ENCODE measurements around the gene PIP5K1B. TPM values are rescaled to one million over a fixed set of nuclear protein-coding genes. Genes with fewer than 3 reads are reported as not detected.

PIP5K1B gene
- total RNA-seq, 1 donor from 2014 or later = 0.71 TPM

- TF ChIP-seq, protein P1, sequence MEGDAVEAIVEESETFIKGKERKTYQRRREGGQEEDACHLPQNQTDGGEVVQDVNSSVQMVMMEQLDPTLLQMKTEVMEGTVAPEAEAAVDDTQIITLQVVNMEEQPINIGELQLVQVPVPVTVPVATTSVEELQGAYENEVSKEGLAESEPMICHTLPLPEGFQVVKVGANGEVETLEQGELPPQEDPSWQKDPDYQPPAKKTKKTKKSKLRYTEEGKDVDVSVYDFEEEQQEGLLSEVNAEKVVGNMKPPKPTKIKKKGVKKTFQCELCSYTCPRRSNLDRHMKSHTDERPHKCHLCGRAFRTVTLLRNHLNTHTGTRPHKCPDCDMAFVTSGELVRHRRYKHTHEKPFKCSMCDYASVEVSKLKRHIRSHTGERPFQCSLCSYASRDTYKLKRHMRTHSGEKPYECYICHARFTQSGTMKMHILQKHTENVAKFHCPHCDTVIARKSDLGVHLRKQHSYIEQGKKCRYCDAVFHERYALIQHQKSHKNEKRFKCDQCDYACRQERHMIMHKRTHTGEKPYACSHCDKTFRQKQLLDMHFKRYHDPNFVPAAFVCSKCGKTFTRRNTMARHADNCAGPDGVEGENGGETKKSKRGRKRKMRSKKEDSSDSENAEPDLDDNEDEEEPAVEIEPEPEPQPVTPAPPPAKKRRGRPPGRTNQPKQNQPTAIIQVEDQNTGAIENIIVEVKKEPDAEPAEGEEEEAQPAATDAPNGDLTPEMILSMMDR (IDR thresholded peaks at IDR 0.05; ENCODE audit: insufficient read depth, low read length, poor library complexity, severe bottlenecking) = no peak
- H3K36me3 ChIP-seq (ENCODE audit: control insufficient read depth, insufficient read depth, low read length) = no peaks in the 10 kb centered on the region
- no peaks in the 10 kb centered on the region for H3K27me3 ChIP-seq (ENCODE audit: control insufficient read depth, insufficient read depth, low read length)
- H3K4me3 ChIP-seq (ENCODE audit: low read depth, low read length) = no peak overlapping the region
- DNase-seq (ENCODE audit: low read depth) = no peak
Measured at GRCh38 chr9:68821911-68822310, 116.9 kb downstream of the PIP5K1B start.

DNA sequence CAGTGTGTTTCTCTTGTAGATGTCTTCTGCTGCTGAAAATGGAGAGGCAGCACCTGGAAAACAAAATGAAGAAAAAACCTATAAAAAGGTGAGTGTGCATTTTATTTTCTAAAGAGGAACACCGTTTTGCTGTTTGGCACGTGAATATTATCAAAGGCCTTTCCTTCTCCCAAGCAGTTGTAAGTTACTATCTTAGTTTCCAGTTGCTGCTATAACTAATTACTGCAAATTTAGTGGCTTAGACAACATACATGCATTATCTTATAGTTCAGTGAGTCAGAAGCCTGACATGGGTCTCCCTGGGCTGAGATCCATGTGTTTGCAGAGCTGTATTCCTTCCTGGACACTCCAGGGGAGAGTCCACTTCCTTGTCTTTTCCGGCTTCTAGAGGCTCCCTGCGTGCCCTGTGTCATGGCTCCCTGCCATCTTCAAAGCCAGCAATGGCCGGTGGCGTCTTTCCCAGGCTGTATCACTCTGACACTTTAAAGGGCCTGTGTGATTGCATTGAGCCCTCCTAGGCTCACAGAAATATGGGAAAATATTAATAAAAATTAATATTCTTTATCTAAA is 117.6 kb downstream of the PIP5K1B start:
- H3K27me3 ChIP-seq (ENCODE audit: control insufficient read depth, insufficient read depth, low read length) = no peaks in the 10 kb centered on the region
- TF ChIP-seq, protein P1 (IDR thresholded peaks at IDR 0.05; ENCODE audit: insufficient read depth, low read length, poor library complexity, severe bottlenecking) = no peak
- DNase-seq (ENCODE audit: low read depth) = no peak
- no peaks in the 10 kb centered on the region for H3K36me3 ChIP-seq (ENCODE audit: control insufficient read depth, insufficient read depth, low read length)
- H3K4me3 ChIP-seq (ENCODE audit: low read depth, low read length) = no peak overlapping the region

DNA sequence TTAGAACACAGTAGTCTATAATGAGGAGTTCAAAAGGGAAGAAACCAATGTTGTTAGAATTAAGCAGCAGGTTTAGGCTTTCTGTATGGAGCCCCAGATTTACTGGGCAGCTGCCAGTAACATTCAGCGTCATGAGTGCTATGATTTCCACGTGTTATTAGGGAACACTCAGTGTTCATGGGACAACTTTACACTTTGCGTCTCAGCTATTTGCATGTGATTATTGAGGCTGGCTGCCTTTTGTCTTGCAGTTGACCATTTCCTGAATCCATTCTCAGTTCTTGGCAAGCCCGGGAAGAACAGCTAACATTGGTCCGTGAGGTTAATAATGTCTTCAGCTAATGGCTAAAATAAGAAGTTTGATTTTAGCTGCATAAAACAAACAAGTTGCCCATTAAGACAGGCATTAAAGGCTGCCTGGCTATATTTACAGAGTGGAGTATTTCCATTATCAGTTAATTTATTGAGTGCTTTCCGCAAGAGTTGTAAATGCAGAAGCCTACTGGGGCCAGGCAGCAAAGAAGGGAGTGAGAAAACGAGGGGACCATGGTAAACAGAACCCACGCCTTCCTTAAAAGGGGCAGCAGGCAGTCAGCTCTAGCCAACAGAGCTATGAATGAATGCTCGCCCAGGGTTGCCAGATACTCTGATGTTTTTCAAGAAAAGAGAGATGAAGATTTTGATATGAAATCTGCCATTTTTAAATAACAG is 120.9 kb downstream of the PIP5K1B start:
- Histone ChIP-seq H3K36me3 (ENCODE audit: control insufficient read depth, insufficient read depth, low read length) (no peaks in the 10 kb centered on the region), H3K27me3 (ENCODE audit: control insufficient read depth, insufficient read depth, low read length) (no peaks in the 10 kb centered on the region), H3K4me3 (ENCODE audit: low read depth, low read length) (no peak overlapping the region)
- TF ChIP-seq, protein P1 (IDR thresholded peaks at IDR 0.05; ENCODE audit: insufficient read depth, low read length, poor library complexity, severe bottlenecking) = no peak
- DNase-seq (ENCODE audit: low read depth) = no peak

DNA sequence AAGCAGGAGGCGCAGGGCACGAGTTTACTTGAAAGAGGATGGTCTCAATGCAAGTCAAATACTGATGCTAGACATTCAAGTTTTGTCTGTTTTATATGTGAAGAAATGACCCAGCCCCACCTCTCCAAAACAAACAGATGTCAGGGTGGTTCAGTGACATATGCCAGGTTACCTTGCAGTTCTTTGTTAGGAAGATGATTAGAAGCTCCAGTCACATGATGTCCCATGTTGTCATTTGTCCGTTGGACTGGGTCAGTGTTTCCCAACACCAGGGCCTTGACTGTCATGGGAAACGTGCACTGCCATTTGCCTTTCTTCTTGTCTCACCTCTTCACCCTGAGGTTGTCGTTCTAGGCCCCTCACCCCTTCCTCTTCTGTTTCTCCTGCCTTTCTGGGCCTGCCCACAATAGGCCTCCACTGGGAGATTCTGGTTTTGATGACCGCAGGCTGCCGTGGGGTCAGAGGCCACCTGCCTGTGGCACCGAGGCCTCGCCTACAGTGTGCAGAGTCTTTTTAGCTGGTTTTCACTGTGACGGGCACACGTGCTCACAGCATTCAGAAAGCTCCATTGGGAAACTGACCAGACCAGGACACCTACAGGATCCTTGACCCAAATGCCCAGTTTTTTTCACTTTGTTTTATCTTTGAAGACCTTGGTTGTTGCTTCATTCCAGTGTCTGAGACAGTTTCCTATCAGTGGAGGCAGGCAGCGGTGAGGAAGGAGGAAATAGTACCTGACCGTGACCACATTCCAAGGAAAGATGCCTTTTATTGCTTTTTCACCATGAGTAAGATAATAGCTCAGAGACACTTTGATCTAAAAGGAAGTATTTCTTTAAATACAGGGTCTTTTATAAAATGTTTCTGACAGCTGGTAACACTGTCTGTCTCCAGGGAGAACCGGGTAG is 123.1 kb downstream of the PIP5K1B start:
- no peak for DNase-seq (ENCODE audit: low read depth)
- H3K4me3 ChIP-seq (ENCODE audit: low read depth, low read length) = no peak overlapping the region
- TF ChIP-seq, protein P1 (IDR thresholded peaks at IDR 0.05; ENCODE audit: insufficient read depth, low read length, poor library complexity, severe bottlenecking) = no peak
- no peaks in the 10 kb centered on the region for H3K36me3 ChIP-seq (ENCODE audit: control insufficient read depth, insufficient read depth, low read length)
- no peaks in the 10 kb centered on the region for H3K27me3 ChIP-seq (ENCODE audit: control insufficient read depth, insufficient read depth, low read length)

GRCh38 chr9:68832101-68832500 is 127.1 kb downstream of the PIP5K1B start:
- TF ChIP-seq, protein P1 (IDR thresholded peaks at IDR 0.05; ENCODE audit: insufficient read depth, low read length, poor library complexity, severe bottlenecking) = no peak
- Histone ChIP-seq H3K27me3 (ENCODE audit: control insufficient read depth, insufficient read depth, low read length) (no peaks in the 10 kb centered on the region), H3K36me3 (ENCODE audit: control insufficient read depth, insufficient read depth, low read length) (no peaks in the 10 kb centered on the region), H3K4me3 (ENCODE audit: low read depth, low read length) (no peak overlapping the region)
- DNase-seq (ENCODE audit: low read depth) = no peak

Measured in kidney epithelial cell (primary cell).